ENCODE measurements around the gene APBA2. TPM values are rescaled to one million over a fixed set of nuclear protein-coding genes. Genes with fewer than 3 reads are reported as not detected.

The APBA2 gene
- total RNA-seq, 4 donors from 2014 or later: 7.7 to 14.4 (median 11.6) TPM

DNA sequence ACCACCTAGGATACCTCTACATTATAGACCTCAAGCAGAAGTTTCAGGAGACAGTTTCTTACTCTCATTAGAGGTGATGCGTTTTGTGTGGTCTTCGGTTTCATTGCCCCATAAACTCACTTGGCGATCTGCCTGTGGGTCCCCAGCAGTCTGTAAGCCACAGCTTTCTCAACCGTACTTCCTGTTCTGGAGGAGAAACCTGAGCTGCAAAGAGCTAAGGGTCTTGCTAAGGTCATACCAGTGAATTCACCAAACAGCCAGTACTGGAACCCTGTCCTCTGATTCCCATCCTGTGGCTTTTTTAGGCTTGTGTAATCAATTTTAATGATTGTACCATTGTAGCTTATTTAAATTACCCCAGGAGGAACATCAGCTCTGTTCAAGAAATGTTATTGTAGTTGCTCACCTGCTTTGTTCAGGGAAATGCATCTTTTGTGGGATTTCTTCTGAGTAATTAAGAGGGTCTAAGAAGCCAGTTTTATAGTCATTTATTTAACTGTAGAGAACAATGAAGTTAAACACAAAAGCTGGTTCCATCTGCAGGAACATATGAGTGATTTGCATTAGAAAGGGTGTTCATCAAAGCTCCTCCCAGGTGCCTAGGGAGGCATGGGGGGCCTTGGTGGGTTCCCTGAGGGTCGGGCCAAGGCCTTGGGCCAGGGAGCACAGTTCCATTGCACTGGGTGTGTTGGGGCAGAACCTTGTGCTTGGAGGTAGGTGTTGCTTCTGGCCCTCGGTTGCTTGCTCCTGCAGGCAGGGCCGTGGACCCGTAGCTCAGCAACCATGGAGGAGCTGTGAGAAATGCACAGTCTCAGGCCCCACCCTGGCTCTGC is 69.6 kb downstream of the APBA2 start:
- Histone ChIP-seq H3K36me3 (no peaks in the 10 kb centered on the region), H3K4me3 (replicated peaks in 1 of 3) (no peak overlapping the region), H3K4me1 (no peaks in the 10 kb centered on the region), H3K27ac (no peak overlapping the region), H3K27me3 (no peaks in the 10 kb centered on the region), H3K9me3 (no peaks in the 10 kb centered on the region)
- 54 to 56% methylated on average over 5 of the region's 8 CpGs for WGBS, 2 donors
- intact Hi-C loops (cut with DNase I): no loop called here
- DNase-seq: no peak
- TF ChIP-seq CTCF (IDR thresholded peaks at IDR 0.05) (no peak), POLR2A (IDR thresholded peaks at IDR 0.05) (no peak)

GRCh38 chr15:28955993-28956421 is 70.2 kb downstream of the APBA2 start:
- no peak for DNase-seq
- no peaks in the 10 kb centered on the region for H3K9me3 ChIP-seq

GRCh38 chr15:28956491-28956890 is 70.7 kb downstream of the APBA2 start:
- 94 to 95% methylated on average over 8 of the region's 8 CpGs for WGBS, 2 donors
- Histone ChIP-seq H3K27me3 (no peaks in the 10 kb centered on the region), H3K9me3 (no peaks in the 10 kb centered on the region), H3K4me1 (no peaks in the 10 kb centered on the region), H3K4me3 (replicated peaks in 1 of 3) (no peak overlapping the region), H3K27ac (no peak overlapping the region), H3K36me3 (no peaks in the 10 kb centered on the region)
- DNase-seq: no peak
- intact Hi-C loops (cut with DNase I): no loop called here
- TF ChIP-seq POLR2A (IDR thresholded peaks at IDR 0.05): no peak
- no peak for TF ChIP-seq CTCF (IDR thresholded peaks at IDR 0.05)

More at GRCh38 chr15:28955993-28956421, 70.2 kb downstream of the APBA2 start:
- Histone ChIP-seq H3K4me1 (no peaks in the 10 kb centered on the region), H3K27me3 (no peaks in the 10 kb centered on the region), H3K36me3 (no peaks in the 10 kb centered on the region), H3K4me3 (replicated peaks in 1 of 3) (no peak overlapping the region), H3K27ac (no peak overlapping the region)
- no peak for TF ChIP-seq CTCF (IDR thresholded peaks at IDR 0.05)
- TF ChIP-seq POLR2A (IDR thresholded peaks at IDR 0.05): no peak
- 89 to 90% methylated on average over 2 to 5 of the region's 5 CpGs for WGBS, 2 donors
- intact Hi-C loops (cut with DNase I): no loop called here

- Histone ChIP-seq H3K36me3 (no peaks in the 10 kb centered on the region), H3K4me3 (replicated peaks in 1 of 3) (no peak overlapping the region), H3K27ac (no peak overlapping the region), H3K4me1 (no peaks in the 10 kb centered on the region), H3K27me3 (no peaks in the 10 kb centered on the region), H3K9me3 (no peaks in the 10 kb centered on the region)
- TF ChIP-seq POLR2A (IDR thresholded peaks at IDR 0.05): no peak
- TF ChIP-seq CTCF (IDR thresholded peaks at IDR 0.05): no peak
- intact Hi-C loops (cut with DNase I): no loop called here
- DNase-seq: no peak
- WGBS, 2 donors: 94 to 95% methylated on average over 15 to 16 of the region's 18 CpGs
Observed at GRCh38 chr15:28957606-28958498, 72.1 kb downstream of the APBA2 start.
